ENCODE results near the gene PAFAH2. TPM values are rescaled to one million over a fixed set of nuclear protein-coding genes. Genes with fewer than 3 reads are reported as not detected.
"Not testable (repeated sequence)": the region's sequence is repeated elsewhere in the genome, so short reads cannot be mapped to it uniquely, and the experiment has no call there.

The PAFAH2 gene
- total RNA-seq, 4 donors from 2014 or later = 6.3 to 19.2 (median 9.3) TPM

DNA sequence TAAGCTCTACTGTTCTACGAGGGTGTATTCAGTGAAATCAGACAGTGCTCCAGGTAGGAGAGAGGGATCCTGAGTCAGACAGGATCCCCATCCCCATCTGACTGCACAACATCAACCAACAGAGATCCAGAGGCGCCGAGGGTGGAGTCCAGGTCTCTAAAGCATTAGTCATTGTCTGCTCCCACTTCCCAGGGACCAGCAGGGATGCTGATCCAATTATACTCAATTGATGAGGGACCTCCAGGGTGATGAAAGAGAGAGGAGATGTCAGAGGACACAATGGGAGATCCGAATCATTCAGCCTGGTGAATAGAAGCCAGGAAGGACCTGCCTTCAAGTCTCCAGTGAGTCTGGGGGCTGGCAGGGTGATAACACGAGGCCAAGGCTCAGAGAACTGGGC lies 52.1 kb downstream of the PAFAH2 start:
- no peak overlapping the region for H3K27ac ChIP-seq
- H3K36me3 ChIP-seq = no peaks in the 10 kb centered on the region
- H3K4me3 ChIP-seq = no peak overlapping the region
- H3K9me3 ChIP-seq = peaks cover 0 to 14% (median 0%) of the 10 kb centered on the region in 4 donors
- 74 to 89% methylated on average over 5 of the region's 5 CpGs for WGBS, 2 donors
- no peak for DNase-seq (ENCODE audit: low spot score in 2 of 2)
- no peaks in the 10 kb centered on the region for H3K27me3 ChIP-seq
- no peaks in the 10 kb centered on the region for H3K4me1 ChIP-seq
- TF ChIP-seq EP300 (IDR thresholded peaks at IDR 0.05) = no peak
- TF ChIP-seq, protein P1, sequence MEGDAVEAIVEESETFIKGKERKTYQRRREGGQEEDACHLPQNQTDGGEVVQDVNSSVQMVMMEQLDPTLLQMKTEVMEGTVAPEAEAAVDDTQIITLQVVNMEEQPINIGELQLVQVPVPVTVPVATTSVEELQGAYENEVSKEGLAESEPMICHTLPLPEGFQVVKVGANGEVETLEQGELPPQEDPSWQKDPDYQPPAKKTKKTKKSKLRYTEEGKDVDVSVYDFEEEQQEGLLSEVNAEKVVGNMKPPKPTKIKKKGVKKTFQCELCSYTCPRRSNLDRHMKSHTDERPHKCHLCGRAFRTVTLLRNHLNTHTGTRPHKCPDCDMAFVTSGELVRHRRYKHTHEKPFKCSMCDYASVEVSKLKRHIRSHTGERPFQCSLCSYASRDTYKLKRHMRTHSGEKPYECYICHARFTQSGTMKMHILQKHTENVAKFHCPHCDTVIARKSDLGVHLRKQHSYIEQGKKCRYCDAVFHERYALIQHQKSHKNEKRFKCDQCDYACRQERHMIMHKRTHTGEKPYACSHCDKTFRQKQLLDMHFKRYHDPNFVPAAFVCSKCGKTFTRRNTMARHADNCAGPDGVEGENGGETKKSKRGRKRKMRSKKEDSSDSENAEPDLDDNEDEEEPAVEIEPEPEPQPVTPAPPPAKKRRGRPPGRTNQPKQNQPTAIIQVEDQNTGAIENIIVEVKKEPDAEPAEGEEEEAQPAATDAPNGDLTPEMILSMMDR (IDR thresholded peaks at IDR 0.05) = no peak
- TF ChIP-seq POLR2A (IDR thresholded peaks at IDR 0.05) = no peak

- TF ChIP-seq EP300 (IDR thresholded peaks at IDR 0.05) (no peak), POLR2A (IDR thresholded peaks at IDR 0.05) (no peak)
- TF ChIP-seq, protein P1 (IDR thresholded peaks at IDR 0.05) = no peak
- H3K36me3 ChIP-seq = no peaks in the 10 kb centered on the region
- no peak overlapping the region for H3K4me3 ChIP-seq
- no peaks in the 10 kb centered on the region for H3K27me3 ChIP-seq
- no peak for DNase-seq (ENCODE audit: low spot score in 2 of 2)
- no peaks in the 10 kb centered on the region for H3K4me1 ChIP-seq
- H3K27ac ChIP-seq = no peak overlapping the region
- 75 to 78% methylated on average over 3 of the region's 3 CpGs for WGBS, 2 donors
- peaks cover 0 to 14% (median 0%) of the 10 kb centered on the region in 4 donors for H3K9me3 ChIP-seq
Measured at GRCh38 chr1:25944986-25945385, 52.9 kb downstream of the PAFAH2 start.

DNA sequence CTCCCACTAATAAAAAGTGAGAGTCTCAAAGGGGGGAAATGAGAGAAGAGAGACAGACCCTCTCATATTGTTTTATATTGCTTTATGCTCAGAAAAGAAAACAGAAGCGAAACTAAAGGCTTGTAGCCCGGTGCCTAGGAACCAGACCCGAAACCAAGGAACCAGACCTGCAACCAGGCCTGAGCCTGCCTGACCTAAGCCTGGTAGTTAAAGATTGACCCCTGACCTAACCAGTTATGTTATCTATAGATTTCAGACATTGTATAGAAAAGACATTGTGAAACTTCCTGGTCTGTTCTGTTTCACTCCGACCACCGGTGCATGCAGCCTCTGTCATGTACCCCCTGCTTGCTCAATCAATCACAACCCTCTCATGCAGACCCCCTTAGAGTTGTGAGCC lies 54.4 kb downstream of the PAFAH2 start:
- H3K4me1 ChIP-seq; H3K4me3 ChIP-seq; H3K27ac ChIP-seq; H3K27me3 ChIP-seq; DNase-seq (ENCODE audit: low spot score in 2 of 2); H3K36me3 ChIP-seq: not testable (repeated sequence)
- WGBS, 2 donors = 83 to 85% methylated on average over 5 of the region's 5 CpGs
- H3K9me3 ChIP-seq = peaks cover 0 to 14% (median 0%) of the 10 kb centered on the region in 4 donors

GRCh38 chr1:25936947-25937346 lies 60.9 kb downstream of the PAFAH2 start:
- no peaks in the 10 kb centered on the region for H3K36me3 ChIP-seq
- no peak for TF ChIP-seq POLR2A (IDR thresholded peaks at IDR 0.05)
- TF ChIP-seq, protein P1 (IDR thresholded peaks at IDR 0.05) = no peak
- TF ChIP-seq EP300 (IDR thresholded peaks at IDR 0.05) = no peak
- 82% methylated on average over 4 of the region's 4 CpGs for WGBS, 2 donors

DNA sequence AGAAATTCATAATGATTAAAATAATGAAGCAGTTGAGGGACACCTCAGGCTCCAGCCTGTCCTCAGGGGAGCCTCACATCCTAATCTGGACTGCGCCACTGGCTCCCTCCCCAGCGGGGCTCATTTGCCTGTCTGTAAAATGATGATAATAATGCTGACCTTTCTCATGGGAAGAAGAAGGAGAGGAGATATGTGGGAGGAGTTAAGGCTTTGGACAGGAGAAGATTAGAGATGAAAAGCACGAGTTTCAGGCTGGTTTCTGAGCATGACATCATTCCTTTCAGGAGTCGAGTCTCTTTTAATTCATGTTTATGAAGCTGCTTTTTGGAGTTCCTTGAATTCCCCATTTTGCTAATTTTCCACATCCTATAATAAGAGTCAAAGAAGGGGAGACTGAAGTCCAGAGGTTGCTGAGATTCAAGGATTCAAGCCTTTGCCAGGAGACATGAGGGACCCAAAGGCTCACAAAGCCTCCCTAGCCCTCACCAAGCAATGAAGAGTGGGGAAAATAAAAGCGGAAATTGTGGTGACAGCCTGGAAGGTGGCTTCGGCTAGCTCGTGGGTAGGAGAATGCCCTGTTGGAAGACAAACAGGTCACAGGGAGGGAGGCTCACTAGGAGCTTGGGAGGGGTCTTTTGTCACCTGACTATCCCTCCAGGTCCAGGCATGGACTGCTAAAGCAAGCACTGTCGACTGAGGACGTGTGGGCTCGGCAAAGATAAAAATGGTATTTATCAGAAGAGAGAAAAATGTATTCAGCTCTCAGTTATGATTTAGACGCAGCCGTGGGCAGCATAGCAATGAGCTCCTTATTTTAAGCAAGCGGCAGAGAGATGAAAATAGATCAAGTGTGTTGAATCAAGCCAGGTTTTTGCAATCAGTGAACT lies 64.1 kb downstream of the PAFAH2 start:
- H3K4me3 ChIP-seq = no peak overlapping the region
- DNase-seq (ENCODE audit: low spot score in 2 of 2) = no peak
- no peaks in the 10 kb centered on the region for H3K36me3 ChIP-seq
- WGBS, 2 donors = 41 to 46% methylated on average over 13 of the region's 13 CpGs
- no peak overlapping the region for H3K27ac ChIP-seq
- H3K4me1 ChIP-seq = peaks cover 0 to 19% (median 0%) of the 10 kb centered on the region in 4 donors
- no peak for TF ChIP-seq EP300 (IDR thresholded peaks at IDR 0.05)
- TF ChIP-seq, protein P1 (IDR thresholded peaks at IDR 0.05) = no peak
- TF ChIP-seq POLR2A (IDR thresholded peaks at IDR 0.05) = no peak
- no peaks in the 10 kb centered on the region for H3K9me3 ChIP-seq
- no peaks in the 10 kb centered on the region for H3K27me3 ChIP-seq

More at GRCh38 chr1:25936947-25937346, 60.9 kb downstream of the PAFAH2 start:
- H3K4me1 ChIP-seq = peaks cover 0 to 19% (median 0%) of the 10 kb centered on the region in 4 donors
- no peak overlapping the region for H3K4me3 ChIP-seq
- no peaks in the 10 kb centered on the region for H3K27me3 ChIP-seq
- no peak overlapping the region for H3K27ac ChIP-seq
- no peaks in the 10 kb centered on the region for H3K9me3 ChIP-seq
- no peak for DNase-seq (ENCODE audit: low spot score in 2 of 2)

- not testable (repeated sequence) for H3K27ac ChIP-seq; H3K36me3 ChIP-seq; H3K4me3 ChIP-seq; H3K9me3 ChIP-seq; DNase-seq (ENCODE audit: low spot score in 2 of 2); H3K27me3 ChIP-seq
- 46 to 56% methylated on average over 12 of the region's 12 CpGs for WGBS, 2 donors
- H3K4me1 ChIP-seq = peaks cover 0 to 19% (median 0%) of the 10 kb centered on the region in 4 donors
Measured at GRCh38 chr1:25932811-25933400, 65.0 kb downstream of the PAFAH2 start.
